DMS79 treated with DMSO at 0.1 percent for 48 hours (cell line): ENCODE results near the gene PRAMEF4.
"Not testable (repeated sequence)": the region's sequence is repeated elsewhere in the genome, so short reads cannot be mapped to it uniquely, and the experiment has no call there.

Experiments
- DNase-seq: peaks from one replicate; lab custom pipeline; 2025; lab: John Stamatoyannopoulos, UW

The PRAMEF4 gene

DNA sequence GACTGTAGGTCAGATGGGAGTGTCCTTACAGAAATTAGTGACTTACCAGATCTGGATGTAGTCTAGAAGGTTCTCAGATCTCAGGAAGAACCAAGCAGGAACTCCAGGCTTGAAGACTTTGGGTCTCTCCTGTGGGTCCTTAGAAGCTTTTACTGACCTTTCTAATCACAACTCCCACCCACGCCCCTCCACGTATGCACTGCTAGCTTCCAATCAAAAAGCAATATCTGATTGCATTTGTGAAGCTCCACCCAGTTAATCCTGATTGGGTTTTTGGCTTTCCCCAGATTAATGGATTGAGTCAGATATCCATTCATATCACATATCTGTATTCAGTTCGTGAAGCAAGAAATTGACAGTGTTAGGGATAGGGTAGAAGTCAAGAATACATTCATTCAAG lies at the start of gene PRAMEF4:
TSS of gene PRAMEF4 (minus strand) at position 101 of the 400 bp plus-strand sequence. CDS start 2,807 bp downstream, outside the sequence.
- not testable (repeated sequence) for DNase-seq

DNA sequence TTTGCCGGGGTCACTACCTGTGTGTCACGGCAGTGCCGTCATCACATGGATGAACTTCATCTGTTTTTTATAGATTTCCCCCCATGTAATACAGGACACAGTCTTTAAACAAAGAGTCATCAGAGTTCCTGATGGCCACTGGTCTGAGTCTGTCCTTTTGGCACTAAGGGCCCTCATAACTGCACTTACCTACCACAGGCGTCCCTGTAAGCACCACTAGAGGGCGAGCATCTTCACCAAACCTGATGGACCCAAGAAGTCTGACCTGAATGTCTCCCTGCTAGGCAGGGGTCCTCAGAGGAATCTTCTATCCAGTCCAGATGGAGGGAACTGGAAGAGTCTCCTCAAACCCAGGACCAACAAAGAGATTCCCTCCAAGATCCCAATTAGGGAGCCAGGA lies 38.4 kb upstream of the PRAMEF4 start:
- DNase-seq, result not testable (repeated sequence)

DNA sequence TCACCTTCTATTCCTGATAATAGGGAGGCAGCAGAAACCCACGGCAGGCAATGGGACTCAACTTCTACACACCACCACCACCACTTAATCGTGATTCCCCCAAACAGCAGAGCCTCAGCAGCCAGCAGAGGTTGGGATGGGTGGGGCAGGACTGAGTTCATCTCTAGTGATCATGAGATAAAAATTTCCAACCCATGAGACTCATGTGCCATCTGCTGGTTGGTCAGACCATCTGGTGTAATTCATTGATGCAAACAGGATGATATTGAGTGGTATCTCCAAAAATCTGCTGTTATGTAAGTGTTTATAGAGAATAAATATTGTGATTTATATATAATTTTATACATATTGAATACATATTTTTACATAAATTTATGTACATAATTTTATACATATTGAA lies 35.7 kb upstream of the PRAMEF4 start:
- DNase-seq, result not testable (repeated sequence)

DNA sequence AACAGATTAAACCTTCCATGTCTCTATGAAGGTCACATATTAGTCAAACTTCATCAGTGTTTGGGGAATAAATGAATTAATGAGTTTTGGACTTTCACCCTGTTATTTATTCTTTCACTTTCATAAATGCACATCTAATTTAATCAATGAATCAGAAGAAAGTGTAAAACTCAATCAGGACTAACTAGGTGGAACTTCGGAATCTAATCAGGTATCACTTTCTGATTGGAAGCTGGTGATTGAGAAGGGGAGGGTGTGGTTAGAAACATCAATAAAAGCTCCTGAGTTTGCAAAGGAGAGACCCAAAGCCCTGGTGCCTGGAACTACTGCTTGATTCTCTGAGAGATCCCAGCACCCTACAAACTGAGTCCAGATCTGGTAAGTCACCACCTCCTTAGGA lies 30.3 kb upstream of the PRAMEF4 start, which contains the start of gene PRAMEF7:
TSS of gene PRAMEF7 (plus strand) at position 301 of the 400 bp plus-strand sequence. CDS start 1,083 bp downstream, outside the sequence.
- not testable (repeated sequence) for DNase-seq

DNA sequence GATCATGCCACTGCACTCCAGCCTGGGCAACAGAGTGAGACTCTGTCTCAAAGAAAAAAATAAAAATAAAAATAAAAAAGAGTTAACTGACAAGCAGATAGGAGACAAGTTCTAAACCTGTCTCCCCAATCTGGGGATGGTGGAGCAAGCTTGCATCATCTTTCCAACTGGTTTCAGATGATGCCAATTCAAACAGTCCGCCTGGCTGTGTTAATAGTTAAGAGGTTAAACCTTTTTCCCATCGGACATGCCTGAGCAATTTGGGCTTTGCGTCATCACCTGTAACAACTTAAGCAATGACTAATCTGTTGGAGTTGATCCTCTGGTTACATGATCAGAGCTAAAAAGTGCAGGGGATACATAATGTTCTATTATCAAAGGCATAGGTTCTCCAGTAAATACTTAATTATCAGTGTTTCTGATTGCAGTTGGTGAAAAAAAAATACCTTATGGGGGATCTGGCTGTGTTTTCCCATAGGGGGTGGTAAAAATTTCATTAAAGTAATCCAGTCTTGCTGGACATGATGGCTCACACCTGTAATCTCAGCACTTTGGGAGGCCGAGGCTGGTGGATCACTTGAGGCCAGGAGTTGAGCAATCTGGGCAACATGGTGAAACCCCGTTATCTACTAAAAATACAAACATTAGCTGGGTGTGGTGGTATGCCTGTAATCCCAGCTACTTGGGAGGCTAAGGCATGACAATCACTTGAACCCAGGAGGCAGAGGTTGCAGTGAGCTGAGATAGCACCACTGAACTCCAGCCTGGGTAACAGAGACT lies 18.0 kb upstream of the PRAMEF4 start:
- not testable (repeated sequence) for DNase-seq

DNA sequence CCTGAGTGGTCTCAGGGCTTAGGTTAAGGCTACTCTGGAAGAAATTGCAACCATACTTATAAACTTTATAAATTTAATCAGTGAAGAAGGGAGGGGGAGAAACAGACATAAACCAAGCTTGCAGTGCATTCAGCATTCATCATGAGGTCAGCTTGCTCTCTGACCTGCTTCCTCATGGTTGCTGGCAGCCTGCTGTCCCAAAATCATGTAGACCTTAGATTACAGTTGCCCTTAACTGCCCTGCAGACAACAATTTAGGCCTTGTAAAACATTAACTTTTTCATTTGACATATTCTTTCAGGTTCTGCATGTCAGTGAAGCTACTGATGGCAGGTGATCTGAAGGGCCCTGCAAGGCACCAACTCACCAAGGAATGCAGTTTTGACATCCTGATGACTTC lies 13.2 kb upstream of the PRAMEF4 start:
- DNase-seq, result not testable (repeated sequence)

DNA sequence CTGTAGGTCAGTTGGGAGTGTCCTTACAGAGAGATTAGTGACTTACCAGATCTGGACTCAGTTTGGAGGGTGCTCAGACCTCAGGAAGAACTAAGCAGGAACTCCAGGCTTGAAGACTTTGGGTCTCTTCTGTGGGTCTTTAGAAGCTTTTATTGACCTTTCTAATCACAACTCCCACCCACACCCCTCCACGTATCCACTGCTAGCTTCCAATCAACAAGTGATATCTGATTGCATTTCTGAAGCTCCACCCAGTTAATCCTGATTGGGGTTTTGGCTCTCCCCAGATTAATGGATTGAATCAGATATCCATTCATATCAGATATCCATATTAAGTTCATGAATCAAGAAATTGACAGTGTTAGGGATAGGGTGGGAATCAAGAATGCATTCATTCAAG lies 12.2 kb upstream of the PRAMEF4 start, which contains the start of gene PRAMEF10:
TSS of gene PRAMEF10 (minus strand) at position 101 of the 400 bp plus-strand sequence. CDS start 2,423 bp downstream, outside the sequence.
- not testable (repeated sequence) for DNase-seq

DNA sequence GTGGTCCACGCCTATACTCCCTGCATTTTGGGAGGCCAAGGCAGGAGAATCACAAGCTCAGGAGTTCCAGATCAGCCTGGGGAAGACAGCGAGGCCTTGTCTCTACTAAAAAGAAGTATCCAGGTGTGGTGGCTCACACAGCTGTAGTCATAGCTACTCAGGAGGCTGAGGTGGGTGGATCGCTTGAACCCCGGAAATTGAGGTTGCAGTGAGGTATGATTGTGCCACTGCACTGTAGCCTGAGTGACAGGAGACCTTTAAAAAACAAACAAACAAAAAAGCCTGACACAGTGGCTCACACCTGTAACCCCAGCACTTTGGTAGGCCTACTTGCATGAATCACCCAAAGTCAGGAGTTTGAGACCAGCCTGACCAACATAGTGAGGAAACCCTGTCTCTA lies 7.5 kb downstream of the PRAMEF4 start:
- not testable (repeated sequence) for DNase-seq

DNA sequence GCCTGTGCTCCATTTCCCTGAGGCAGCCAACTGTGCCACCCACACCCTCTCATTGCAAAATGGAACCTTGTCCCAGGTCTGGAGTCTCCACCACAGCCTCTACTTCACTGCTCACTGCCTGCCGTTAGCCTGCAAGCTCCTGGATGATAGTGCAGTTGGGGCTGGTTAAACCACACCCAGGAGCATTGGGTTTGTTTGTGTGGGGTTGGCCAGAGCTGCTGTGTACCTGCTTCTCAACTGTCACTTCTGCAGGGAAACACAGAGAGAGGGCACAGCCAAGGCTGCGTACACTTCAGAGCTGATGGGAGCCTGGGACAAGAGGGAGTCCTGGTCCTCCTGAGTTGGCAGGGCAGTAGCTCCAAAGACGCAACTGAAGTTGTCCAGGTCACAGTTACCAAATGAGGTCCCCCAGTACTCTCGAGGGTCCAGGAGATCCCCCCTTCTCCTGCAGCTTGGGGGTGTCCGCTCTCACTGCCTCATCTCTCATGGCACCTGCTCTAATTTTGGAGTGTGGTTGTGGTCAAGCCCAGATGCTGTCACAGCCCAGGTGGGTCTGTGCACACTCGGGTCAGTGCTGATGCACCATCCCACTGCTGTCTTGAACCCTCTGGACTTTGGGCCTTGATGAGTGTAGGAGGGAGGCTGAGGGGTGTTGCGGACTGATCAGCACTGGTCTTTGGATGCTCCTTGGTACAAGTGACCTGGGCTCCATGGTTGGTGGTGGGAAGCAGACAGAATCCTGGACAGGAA lies 22.7 kb downstream of the PRAMEF4 start:
- DNase-seq, result not testable (repeated sequence)

DNA sequence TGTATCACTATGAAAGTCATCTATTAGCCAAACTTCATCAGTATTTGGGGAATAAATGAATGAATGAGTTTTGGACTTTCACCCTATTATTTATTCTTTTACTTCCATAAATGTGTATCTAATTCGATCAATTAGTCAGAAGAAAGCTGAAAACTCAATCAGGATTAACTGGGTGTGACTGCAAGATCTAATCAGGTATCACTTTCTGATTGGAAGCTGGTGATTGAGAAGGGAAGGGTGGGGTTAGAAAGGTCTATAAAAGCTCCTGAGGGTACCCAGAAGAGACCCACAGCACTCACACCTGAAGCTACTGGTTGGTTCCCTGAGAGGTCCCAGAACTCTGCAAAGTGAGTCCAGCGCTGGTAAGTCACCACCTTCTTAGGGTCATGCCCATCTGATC lies 29.2 kb downstream of the PRAMEF4 start, which contains the start of gene PRAMEF2:
TSS of gene PRAMEF2 (plus strand) at position 301 of the 400 bp plus-strand sequence. CDS start 1,924 bp downstream, outside the sequence.
- not testable (repeated sequence) for DNase-seq

DNA sequence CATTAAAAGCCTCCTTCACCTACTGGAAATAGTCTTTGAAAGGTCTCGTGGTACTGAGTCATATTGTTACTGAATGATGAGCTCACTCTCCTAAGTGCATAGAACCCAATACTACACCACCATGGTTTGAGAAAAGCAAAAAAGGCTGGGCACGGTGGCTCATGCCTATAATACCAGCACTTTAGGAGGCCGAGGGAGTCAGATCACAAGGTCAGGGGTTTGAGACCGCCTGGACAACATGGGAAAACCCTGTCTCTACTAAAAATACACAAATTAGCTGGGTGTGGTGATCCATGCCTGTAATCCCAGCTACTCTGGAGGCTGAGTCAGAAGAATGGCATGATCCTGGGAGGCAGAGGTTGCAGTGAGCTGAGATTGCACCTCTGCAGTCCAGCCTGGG lies 34.2 kb downstream of the PRAMEF4 start:
- DNase-seq, result no peak

DNA sequence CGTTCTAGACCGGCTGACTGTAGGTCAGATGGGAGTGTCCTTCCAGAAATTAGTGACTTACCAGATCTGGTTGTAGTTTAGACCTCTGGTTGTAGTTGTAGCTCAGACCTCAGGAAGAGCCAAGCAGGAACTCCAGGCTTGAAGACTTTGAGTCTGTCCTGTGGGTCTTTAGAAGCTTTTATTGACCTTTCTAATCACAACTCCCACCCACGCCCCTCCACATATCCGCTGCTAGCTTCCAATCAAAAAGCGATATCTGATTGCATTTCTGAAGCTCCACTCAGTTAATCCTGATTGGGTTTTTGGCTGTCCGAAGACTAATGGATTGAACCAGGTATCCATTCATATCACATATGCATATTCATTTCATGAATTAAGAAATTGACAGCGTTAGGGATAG lies 37.4 kb downstream of the PRAMEF4 start, which contains the start of gene HNRNPCL1:
TSS of gene HNRNPCL1 (minus strand) at position 101 of the 400 bp plus-strand sequence. CDS start 431 bp downstream, outside the sequence.
- not testable (repeated sequence) for DNase-seq

DNA sequence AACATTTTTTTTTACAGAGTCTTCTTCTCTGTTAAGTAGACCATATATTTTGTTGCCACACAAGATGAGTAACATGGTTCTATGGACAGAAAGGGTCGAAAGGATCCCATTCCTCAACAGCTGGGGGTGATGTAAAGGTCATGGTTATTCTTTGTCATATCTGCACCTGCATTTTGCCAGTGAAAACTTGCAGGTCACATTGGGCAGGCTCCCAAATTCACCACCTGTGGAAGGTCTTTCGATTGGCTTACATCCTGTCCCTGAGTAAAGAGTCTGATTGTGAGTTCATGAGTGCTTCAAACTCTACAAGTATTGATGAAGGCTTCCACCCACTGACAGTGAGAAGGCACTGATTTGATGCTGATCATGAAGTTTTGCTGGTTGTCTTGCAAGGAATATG lies 52.8 kb downstream of the PRAMEF4 start:
- not testable (repeated sequence) for DNase-seq

DNA sequence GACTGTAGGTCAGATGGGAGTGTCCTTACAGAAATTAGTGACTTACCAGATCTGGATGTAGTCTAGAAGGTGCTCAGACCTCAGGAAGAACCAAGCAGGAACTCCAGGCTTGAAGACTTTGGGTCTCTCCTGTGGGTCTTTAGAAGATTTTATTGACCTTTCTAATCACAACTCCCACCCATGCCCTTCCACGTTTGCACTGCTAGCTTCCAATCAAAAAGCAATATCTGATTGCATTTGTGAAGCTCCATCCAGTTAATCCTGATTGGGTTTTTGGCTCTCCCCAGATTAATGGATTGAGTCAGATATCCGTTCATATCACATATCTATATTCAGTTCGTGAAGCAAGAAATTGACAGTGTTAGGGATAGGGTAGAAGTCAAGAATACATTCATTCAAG lies 54.7 kb downstream of the PRAMEF4 start, which contains the start of gene PRAMEF11:
TSS of gene PRAMEF11 (minus strand) at position 101 of the 400 bp plus-strand sequence. CDS start 2,621 bp downstream, outside the sequence.
- not testable (repeated sequence) for DNase-seq
